GM23338 (cell line): ENCODE results near the gene CEBPB. TPM values are rescaled to one million over a fixed set of nuclear protein-coding genes. Genes with fewer than 3 reads are reported as not detected.

Source experiments
- ATAC-seq: fragments of 200-7000 bp; cut with Tn5 transposase; 3 replicates; pipeline ENCODE4 v1.9.1; 2020
- DNase-seq: peaks from one replicate; pipeline ENCODE4 v3.0.0-alpha.2; 2015; ENCODE audit warnings: low spot score
- H2AFZ ChIP-seq: fragments of 200-600 bp; sonication (generic); 2 replicates; pipeline ENCODE4 v1.8.0; 2016; ENCODE audit warnings: antibody characterized with exemption, mild to moderate bottlenecking, moderate library complexity
- H3F3A ChIP-seq: fragments of 200-600 bp; sonication (generic); replicated peaks from 2 replicates; pipeline ENCODE4 v1.8.0; 2017; ENCODE audit warnings: antibody characterized with exemption, mixed run types, low read depth
- H3K27ac ChIP-seq: fragments of 200-600 bp; sonication (generic); 2 replicates; pipeline ENCODE4 v1.6.1; 2016; ENCODE audit warnings: low read depth
- H3K27me3 ChIP-seq: fragments of 200-600 bp; sonication (generic); 2 replicates; pipeline ENCODE4 v1.8.0; 2016; ENCODE audit warnings: mild to moderate bottlenecking, mixed run types, moderate library complexity; ENCODE audit not compliant: insufficient read depth
- H3K36me3 ChIP-seq: fragments of 200-600 bp; sonication (generic); 2 replicates; pipeline ENCODE4 v1.8.0; 2016; ENCODE audit warnings: mild to moderate bottlenecking; ENCODE audit not compliant: insufficient read depth
- H3K4me1 ChIP-seq: fragments of 200-600 bp; sonication (generic); 2 replicates; pipeline ENCODE4 v1.8.0; 2016; ENCODE audit warnings: mild to moderate bottlenecking, moderate library complexity; ENCODE audit not compliant: insufficient read depth
- H3K4me2 ChIP-seq: fragments of 200-600 bp; sonication (generic); 2 replicates; pipeline ENCODE4 v1.7.1; 2017; ENCODE audit warnings: mixed run types
- H3K4me3 ChIP-seq: fragments of 200-600 bp; sonication (generic); 2 replicates; pipeline ENCODE4 v1.6.1; 2016; ENCODE audit warnings: mixed run types
- H3K79me2 ChIP-seq: fragments of 200-600 bp; sonication (generic); replicated peaks from 2 replicates; pipeline ENCODE4 v1.8.0; 2017; ENCODE audit warnings: mild to moderate bottlenecking; ENCODE audit not compliant: insufficient read depth
- H3K9me2 ChIP-seq: fragments of 200-600 bp; sonication (generic); 2 replicates; pipeline ENCODE4 v1.8.0; 2017; ENCODE audit not compliant: insufficient read depth
- H4K20me1 ChIP-seq: fragments of 200-600 bp; sonication (generic); replicated peaks from 2 replicates; pipeline ENCODE4 v1.8.0; 2017; ENCODE audit warnings: mild to moderate bottlenecking; ENCODE audit not compliant: insufficient read depth
- H3K27ac Mint-ChIP-seq: 2 replicates; pipeline ENCODE4 v1.8.0; 2020; ENCODE audit warnings: inconsistent platforms, mild to moderate bottlenecking, moderate library complexity, mixed read lengths
- H3K27me3 Mint-ChIP-seq: 3 replicates; pipeline ENCODE4 v1.8.0; 2022; ENCODE audit warnings: low read depth, mild to moderate bottlenecking, moderate library complexity, mixed read lengths, inconsistent platforms; ENCODE audit not compliant: insufficient read depth, poor library complexity
- H3K36me3 Mint-ChIP-seq: 3 replicates; pipeline ENCODE4 v1.8.0; 2021; ENCODE audit warnings: low read depth, mild to moderate bottlenecking, inconsistent platforms, moderate library complexity, mixed read lengths
- H3K4me1 Mint-ChIP-seq: 3 replicates; pipeline ENCODE4 v1.8.0; 2020; ENCODE audit warnings: mild to moderate bottlenecking, inconsistent platforms, mixed read lengths
- H3K4me3 Mint-ChIP-seq: 3 replicates; pipeline ENCODE4 v1.8.0; 2021; ENCODE audit warnings: moderate library complexity, mild to moderate bottlenecking, inconsistent platforms, mixed read lengths
- H3K9me3 Mint-ChIP-seq: 3 replicates; pipeline ENCODE4 v1.8.0; 2020; ENCODE audit warnings: moderate library complexity, mild to moderate bottlenecking, inconsistent platforms, mixed read lengths
- EZH2 ChIP-seq: fragments of 200-600 bp; sonication (generic); IDR thresholded peaks from one replicate; pipeline ENCODE4 v1.8.0; 2017; ENCODE audit warnings: antibody characterized with exemption, mild to moderate bottlenecking, low read depth; ENCODE audit not compliant: unreplicated experiment
- EZH2phosphoT487 ChIP-seq: fragments of 200-600 bp; sonication (generic); IDR thresholded peaks from one replicate; pipeline ENCODE4 v1.8.1; 2018; ENCODE audit warnings: antibody characterized with exemption; ENCODE audit not compliant: unreplicated experiment
- JUNB ChIP-seq: IDR thresholded peaks from one replicate; pipeline ENCODE4 v1.6.1; 2016; ENCODE audit warnings: antibody characterized with exemption; ENCODE audit not compliant: unreplicated experiment
- POLR2AphosphoS5 ChIP-seq: IDR thresholded peaks from 2 replicates; pipeline ENCODE4 v1.6.1; 2016; ENCODE audit warnings: antibody characterized with exemption, low read depth
- ZNF114 ChIP-seq: fragments of 250-450 bp; sonication (Bioruptor Pico); IDR thresholded peaks from 2 replicates; pipeline ENCODE4 v1.5.0; 2020; ENCODE audit warnings: mild to moderate bottlenecking, moderate library complexity
- ZNF331 ChIP-seq: fragments of 250-450 bp; sonication (Bioruptor Pico); IDR thresholded peaks from 2 replicates; pipeline ENCODE4 v1.5.0; 2020; ENCODE audit warnings: low read depth, mild to moderate bottlenecking, moderate library complexity
- polyA plus RNA-seq: library from polyadenylated mRNA; unstranded; fragments of >200 nt; fragmentation: Nextera tagmentation; extraction: Ambion mirVana; gene quantifications from 2 replicates; pipeline ENCODE4 v1.2.1, GENCODE V29; 2016
- total RNA-seq: library from RNA; depleted of rRNA; stranded (reverse); fragments of >200 nt; shearing (Covaris generic); gene quantifications from 2 replicates; pipeline ENCODE4 v1.2.3, GENCODE V29; 2014
- TF ChIP-seq, protein P1 (sequence below): fragments of 250-450 bp; sonication (Bioruptor Pico); IDR thresholded peaks from 2 replicates; pipeline ENCODE4 v1.5.0; 2020; ENCODE audit warnings: mild to moderate bottlenecking, moderate library complexity
- TF ChIP-seq, protein P2 (sequence below): IDR thresholded peaks from one replicate; pipeline ENCODE4 v1.6.1; 2018; ENCODE audit warnings: antibody characterized with exemption; ENCODE audit not compliant: unreplicated experiment

The CEBPB gene
- total and polyA plus RNA-seq, 2 experiments from 2014 or later = 20.6 to 25.4 TPM

DNA sequence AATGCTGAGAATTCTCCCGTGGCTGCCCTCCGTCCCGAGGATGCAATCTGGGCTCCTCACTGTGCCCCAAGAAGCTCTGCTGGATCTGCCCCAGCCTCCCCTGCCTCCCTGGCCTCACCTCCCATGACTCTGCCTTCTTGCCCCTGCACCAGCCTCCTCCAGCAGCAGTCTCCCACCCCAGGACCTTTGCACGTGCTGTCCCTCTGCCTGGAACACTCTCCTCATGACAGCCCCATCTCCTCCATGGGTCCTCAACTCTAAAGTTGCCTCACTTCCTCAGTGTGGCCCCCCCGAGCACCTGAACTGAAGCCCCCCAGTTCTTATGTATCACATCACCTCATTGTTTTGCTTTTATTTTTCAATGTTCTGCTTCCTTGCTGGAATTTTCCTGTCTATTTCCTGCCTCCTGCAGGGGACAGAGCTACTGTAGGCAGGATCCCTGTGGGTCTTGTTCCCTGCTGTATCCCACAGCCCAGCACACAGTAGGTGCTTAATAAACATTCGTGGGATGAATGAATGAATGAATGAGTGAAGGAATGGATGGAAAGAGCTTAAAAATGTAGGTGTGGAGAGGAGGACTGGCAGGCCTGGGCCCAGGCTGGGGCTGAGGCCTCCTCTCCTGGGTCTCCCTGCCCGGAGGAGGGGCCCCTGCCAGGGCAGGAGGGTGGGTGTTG, 42.2 kb downstream of the CEBPB start:
- H3K9me3 Mint-ChIP-seq = no peaks in the 10 kb centered on the region
- H3K4me1 Mint-ChIP-seq = no peaks in the 10 kb centered on the region; the same call in 2 of the 3 replicates
- Histone ChIP-seq H3K79me2 (no peaks in the 10 kb centered on the region), H3K27ac (no peak overlapping the region), H3F3A (no peaks in the 10 kb centered on the region), H3K4me3 (no peak overlapping the region), H3K27me3 (no peaks in the 10 kb centered on the region), H3K4me1 (no peaks in the 10 kb centered on the region), H3K36me3 (no peaks in the 10 kb centered on the region), H3K9me2 (no peaks in the 10 kb centered on the region), H4K20me1 (no peaks in the 10 kb centered on the region), H3K4me2 (no peak overlapping the region), H2AFZ (no peak overlapping the region)
- no peak overlapping the region for H3K4me3 Mint-ChIP-seq
- no peak for DNase-seq
- no peaks in the 10 kb centered on the region for H3K36me3 Mint-ChIP-seq
- no peak overlapping the region for H3K27ac Mint-ChIP-seq
- no peak for ATAC-seq
- no peak for TF ChIP-seq JUNB
- no peak for TF ChIP-seq ZNF114 (CRISPR knock-in tag)
- peaks cover 7% of the 10 kb centered on the region for H3K27me3 Mint-ChIP-seq

DNA sequence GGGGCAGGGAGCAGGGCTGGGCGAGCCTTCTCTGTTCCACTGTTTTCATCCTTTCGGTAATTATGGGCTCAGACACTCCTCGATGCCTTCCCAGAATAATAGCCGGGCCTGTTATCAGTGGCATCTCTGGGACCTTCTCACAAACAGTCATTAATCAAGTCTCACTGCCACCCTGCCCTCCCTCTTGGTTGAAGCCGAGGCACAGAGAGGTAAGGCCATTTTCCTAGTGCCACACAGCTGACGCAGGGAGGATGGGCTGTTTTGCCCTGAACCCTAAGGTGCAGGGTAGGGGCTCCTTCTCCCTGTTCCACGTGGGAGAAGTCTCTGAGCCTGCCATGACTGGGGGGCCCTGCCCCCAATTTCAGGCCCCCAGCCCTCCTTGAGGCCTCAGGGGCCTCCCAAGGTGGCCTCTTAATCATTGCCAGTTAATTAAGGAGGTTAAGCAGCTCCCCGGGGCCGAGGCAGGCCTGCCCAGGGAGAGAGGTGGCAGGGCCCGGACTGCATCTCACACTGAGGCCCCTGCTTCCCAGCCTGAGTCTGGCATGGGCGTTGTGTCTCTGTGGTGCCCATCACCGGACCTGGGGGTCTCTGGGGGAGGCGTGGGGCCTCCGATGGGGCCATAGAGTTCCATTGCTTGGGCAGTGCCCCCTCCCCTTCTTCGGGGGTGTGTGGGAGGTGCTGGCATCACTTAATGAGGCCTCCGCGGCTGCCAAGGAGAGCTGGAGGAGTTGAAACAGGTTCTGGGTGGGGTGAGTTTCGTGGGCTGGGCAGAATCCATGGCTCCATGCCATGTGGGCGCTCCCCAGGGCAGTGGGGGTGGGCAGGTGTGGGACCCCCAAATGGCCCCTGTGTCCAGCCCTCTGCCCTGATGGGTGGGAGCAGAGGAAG, 42.9 kb downstream of the CEBPB start:
- ATAC-seq = no peak

More for the DNA sequence above, 42.9 kb downstream of the CEBPB start:
- Mint-ChIP-seq H3K4me3 (no peak overlapping the region), H3K27ac (no peak overlapping the region), H3K4me1 (peaks cover 3% of the 10 kb centered on the region; the same call in 1 of the 3 replicates), H3K27me3 (peaks cover 7% of the 10 kb centered on the region), H3K9me3 (no peaks in the 10 kb centered on the region), H3K36me3 (no peaks in the 10 kb centered on the region)
- Histone ChIP-seq H3K27ac (no peak overlapping the region), H3K4me3 (no peak overlapping the region), H3F3A (no peaks in the 10 kb centered on the region), H4K20me1 (no peaks in the 10 kb centered on the region), H3K9me2 (no peaks in the 10 kb centered on the region), H3K36me3 (no peaks in the 10 kb centered on the region), H3K4me1 (no peaks in the 10 kb centered on the region), H3K4me2 (no peak overlapping the region), H2AFZ (no peak overlapping the region), H3K79me2 (no peaks in the 10 kb centered on the region), H3K27me3 (no peaks in the 10 kb centered on the region)
- TF ChIP-seq EZH2 (no peak), POLR2AphosphoS5 (no peak), ZNF331 (CRISPR knock-in tag) (no peak), EZH2phosphoT487 (no peak)
- TF ChIP-seq, protein P1, sequence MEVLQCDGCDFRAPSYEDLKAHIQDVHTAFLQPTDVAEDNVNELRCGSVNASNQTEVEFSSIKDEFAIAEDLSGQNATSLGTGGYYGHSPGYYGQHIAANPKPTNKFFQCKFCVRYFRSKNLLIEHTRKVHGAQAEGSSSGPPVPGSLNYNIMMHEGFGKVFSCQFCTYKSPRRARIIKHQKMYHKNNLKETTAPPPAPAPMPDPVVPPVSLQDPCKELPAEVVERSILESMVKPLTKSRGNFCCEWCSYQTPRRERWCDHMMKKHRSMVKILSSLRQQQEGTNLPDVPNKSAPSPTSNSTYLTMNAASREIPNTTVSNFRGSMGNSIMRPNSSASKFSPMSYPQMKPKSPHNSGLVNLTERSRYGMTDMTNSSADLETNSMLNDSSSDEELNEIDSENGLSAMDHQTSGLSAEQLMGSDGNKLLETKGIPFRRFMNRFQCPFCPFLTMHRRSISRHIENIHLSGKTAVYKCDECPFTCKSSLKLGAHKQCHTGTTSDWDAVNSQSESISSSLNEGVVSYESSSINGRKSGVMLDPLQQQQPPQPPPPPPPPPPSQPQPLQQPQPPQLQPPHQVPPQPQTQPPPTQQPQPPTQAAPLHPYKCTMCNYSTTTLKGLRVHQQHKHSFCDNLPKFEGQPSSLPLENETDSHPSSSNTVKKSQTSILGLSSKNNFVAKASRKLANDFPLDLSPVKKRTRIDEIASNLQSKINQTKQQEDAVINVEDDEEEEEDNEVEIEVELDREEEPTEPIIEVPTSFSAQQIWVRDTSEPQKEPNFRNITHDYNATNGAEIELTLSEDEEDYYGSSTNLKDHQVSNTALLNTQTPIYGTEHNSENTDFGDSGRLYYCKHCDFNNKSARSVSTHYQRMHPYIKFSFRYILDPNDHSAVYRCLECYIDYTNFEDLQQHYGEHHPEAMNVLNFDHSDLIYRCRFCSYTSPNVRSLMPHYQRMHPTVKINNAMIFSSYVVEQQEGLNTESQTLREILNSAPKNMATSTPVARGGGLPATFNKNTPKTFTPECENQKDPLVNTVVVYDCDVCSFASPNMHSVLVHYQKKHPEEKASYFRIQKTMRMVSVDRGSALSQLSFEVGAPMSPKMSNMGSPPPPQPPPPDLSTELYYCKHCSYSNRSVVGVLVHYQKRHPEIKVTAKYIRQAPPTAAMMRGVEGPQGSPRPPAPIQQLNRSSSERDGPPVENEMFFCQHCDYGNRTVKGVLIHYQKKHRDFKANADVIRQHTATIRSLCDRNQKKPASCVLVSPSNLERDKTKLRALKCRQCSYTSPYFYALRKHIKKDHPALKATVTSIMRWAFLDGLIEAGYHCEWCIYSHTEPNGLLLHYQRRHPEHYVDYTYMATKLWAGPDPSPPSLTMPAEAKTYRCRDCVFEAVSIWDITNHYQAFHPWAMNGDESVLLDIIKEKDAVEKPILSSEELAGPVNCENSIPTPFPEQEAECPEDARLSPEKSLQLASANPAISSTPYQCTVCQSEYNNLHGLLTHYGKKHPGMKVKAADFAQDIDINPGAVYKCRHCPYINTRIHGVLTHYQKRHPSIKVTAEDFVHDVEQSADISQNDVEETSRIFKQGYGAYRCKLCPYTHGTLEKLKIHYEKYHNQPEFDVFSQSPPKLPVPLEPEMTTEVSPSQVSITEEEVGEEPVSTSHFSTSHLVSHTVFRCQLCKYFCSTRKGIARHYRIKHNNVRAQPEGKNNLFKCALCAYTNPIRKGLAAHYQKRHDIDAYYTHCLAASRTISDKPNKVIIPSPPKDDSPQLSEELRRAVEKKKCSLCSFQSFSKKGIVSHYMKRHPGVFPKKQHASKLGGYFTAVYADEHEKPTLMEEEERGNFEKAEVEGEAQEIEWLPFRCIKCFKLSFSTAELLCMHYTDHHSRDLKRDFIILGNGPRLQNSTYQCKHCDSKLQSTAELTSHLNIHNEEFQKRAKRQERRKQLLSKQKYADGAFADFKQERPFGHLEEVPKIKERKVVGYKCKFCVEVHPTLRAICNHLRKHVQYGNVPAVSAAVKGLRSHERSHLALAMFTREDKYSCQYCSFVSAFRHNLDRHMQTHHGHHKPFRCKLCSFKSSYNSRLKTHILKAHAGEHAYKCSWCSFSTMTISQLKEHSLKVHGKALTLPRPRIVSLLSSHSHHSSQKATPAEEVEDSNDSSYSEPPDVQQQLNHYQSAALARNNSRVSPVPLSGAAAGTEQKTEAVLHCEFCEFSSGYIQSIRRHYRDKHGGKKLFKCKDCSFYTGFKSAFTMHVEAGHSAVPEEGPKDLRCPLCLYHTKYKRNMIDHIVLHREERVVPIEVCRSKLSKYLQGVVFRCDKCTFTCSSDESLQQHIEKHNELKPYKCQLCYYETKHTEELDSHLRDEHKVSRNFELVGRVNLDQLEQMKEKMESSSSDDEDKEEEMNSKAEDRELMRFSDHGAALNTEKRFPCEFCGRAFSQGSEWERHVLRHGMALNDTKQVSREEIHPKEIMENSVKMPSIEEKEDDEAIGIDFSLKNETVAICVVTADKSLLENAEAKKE (CRISPR knock-in tag) = no peak
- TF ChIP-seq, protein P2, sequence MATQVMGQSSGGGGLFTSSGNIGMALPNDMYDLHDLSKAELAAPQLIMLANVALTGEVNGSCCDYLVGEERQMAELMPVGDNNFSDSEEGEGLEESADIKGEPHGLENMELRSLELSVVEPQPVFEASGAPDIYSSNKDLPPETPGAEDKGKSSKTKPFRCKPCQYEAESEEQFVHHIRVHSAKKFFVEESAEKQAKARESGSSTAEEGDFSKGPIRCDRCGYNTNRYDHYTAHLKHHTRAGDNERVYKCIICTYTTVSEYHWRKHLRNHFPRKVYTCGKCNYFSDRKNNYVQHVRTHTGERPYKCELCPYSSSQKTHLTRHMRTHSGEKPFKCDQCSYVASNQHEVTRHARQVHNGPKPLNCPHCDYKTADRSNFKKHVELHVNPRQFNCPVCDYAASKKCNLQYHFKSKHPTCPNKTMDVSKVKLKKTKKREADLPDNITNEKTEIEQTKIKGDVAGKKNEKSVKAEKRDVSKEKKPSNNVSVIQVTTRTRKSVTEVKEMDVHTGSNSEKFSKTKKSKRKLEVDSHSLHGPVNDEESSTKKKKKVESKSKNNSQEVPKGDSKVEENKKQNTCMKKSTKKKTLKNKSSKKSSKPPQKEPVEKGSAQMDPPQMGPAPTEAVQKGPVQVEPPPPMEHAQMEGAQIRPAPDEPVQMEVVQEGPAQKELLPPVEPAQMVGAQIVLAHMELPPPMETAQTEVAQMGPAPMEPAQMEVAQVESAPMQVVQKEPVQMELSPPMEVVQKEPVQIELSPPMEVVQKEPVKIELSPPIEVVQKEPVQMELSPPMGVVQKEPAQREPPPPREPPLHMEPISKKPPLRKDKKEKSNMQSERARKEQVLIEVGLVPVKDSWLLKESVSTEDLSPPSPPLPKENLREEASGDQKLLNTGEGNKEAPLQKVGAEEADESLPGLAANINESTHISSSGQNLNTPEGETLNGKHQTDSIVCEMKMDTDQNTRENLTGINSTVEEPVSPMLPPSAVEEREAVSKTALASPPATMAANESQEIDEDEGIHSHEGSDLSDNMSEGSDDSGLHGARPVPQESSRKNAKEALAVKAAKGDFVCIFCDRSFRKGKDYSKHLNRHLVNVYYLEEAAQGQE = no peak
- DNase-seq = no peak
